ENCODE results near the gene FOXP2.

GRCh38 chr7:114428211-114428610 lies 13.6 kb downstream of the FOXP2 start:
- no peak for TF ChIP-seq MYC (IDR thresholded peaks at IDR 0.05; ENCODE audit: borderline replicate concordance, low read length)
- no peak for TF ChIP-seq MAFK (IDR thresholded peaks at IDR 0.05; ENCODE audit: partially characterized antibody)
- TF ChIP-seq CTCF (IDR thresholded peaks at IDR 0.05) = no peak
- no peak for TF ChIP-seq RCOR1 (IDR thresholded peaks at IDR 0.05; ENCODE audit: low read depth, low read length)
- no peak for TF ChIP-seq BHLHE40 (IDR thresholded peaks at IDR 0.05; ENCODE audit: low read depth, low read length)
- TF ChIP-seq RAD21 (conservative IDR thresholded peaks at IDR 0.05 in 1 of 2, IDR thresholded peaks at IDR 0.05 in 1 of 2) = no peak
- TF ChIP-seq CEBPB (IDR thresholded peaks at IDR 0.05) = no peak
- no peak for TF ChIP-seq POLR2A (IDR thresholded peaks at IDR 0.05; ENCODE audit: low read length)
- no peak for TF ChIP-seq SREBF2 (IDR thresholded peaks at IDR 0.05)
- no peak for TF ChIP-seq EP300 (IDR thresholded peaks at IDR 0.05)
- TF ChIP-seq MAX (IDR thresholded peaks at IDR 0.05) = no peak
- no peak for TF ChIP-seq NR3C1 (IDR thresholded peaks at IDR 0.05)
- no peak for TF ChIP-seq GATA3 (IDR thresholded peaks at IDR 0.05; ENCODE audit: borderline replicate concordance)
- TF ChIP-seq ELK1 (IDR thresholded peaks at IDR 0.05; ENCODE audit: low read depth, low read length) = no peak
